ENCODE results near the gene SYF2. TPM values are rescaled to one million over a fixed set of nuclear protein-coding genes. Genes with fewer than 3 reads are reported as not detected.

SYF2 gene
- total RNA-seq, 2 donors from 2014 or later = 46.5 to 51.0 TPM

DNA sequence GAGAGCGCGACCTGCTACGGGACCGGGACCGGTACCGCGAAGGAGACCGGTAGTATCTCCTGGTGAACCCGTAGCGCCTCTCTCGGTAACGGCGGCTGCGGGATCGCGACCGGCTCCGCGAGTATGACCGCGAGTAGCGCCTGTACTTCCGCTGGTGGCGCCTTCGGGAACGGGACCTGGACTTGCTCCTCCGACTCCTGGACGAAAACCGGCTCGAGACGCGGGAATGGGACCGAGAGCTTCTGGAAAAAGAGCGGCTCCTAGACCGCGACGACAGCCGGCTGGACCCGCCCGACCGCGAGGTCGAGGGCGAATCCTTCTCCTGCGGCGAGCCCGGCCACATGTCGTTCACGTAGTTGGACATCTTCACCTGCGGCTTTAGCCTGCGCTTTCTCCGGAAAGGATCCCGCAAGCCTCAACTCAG is 14.3 kb upstream of the SYF2 start:
- WGBS = under 1% methylated on average over 37 of the region's 53 CpGs
- no peaks in the 10 kb centered on the region for H3K27me3 ChIP-seq (replicated peaks; ENCODE audit: insufficient read depth)
- intact Hi-C loops (cut with DNase I) = loop anchor here (10.0 kb wide), 1 partner anchor 98 kb away; no protein-coding TSS in a partner anchor
- TF ChIP-seq POLR2A (IDR thresholded peaks at IDR 0.05) (no peak), CTCF (IDR thresholded peaks at IDR 0.05) (no peak), POLR2AphosphoS5 (IDR thresholded peaks at IDR 0.05) (no peak)
- H3K4me1 ChIP-seq (replicated peaks) = peaks cover 3% of the 10 kb centered on the region
- no peak for DNase-seq (ENCODE audit: low spot score)
- peak overlapping the region; percentile 82 to 92 for H3K4me3 ChIP-seq
- H3K27ac ChIP-seq = peak overlapping the region; percentile 98 to 100
- H3K36me3 ChIP-seq = peaks cover 0 to 12% of the 10 kb centered on the region in 2 donors
- no peaks in the 10 kb centered on the region for H3K9me3 ChIP-seq

DNA sequence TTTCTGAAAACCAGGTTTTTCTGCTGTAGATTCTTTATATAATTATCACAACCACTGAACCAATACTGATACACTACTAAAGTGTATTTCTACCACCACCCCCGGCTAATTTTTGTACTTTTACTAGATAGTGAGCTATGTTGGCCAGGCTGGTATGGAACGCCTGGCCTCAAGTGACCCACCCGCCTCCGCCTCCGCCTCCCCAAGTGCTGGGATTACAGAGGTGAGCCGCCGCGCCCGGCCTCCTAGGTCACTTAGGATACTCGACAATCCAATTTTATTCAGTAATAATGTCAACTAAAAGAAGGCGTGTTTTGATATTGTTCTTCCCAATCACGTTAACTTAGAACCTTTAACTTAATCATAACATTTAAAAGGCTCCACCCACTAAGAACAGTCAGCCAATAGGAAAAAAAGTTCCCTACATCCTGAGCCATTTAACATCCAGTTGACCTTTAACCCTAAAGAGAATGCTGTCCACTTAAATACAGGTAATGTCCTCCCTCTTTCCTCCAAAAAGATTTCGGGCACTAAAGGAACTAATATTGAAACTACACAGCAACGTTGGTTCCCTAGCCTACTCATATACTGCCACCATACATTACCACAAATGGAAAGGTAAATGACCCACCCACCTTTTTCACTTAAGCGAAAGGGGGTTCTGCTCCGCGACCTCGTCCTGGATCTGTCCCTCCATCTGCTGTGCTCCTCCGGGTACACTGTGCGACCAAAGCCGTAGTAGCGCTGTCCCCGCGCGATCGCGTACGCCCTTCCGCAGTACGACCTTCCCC is 13.7 kb upstream of the SYF2 start:
- Histone ChIP-seq H3K4me1 (replicated peaks) (peaks cover 3% of the 10 kb centered on the region), H3K27ac (peak overlapping the region; percentile 98 to 100), H3K9me3 (no peaks in the 10 kb centered on the region), H3K36me3 (peaks cover 0 to 12% of the 10 kb centered on the region in 2 donors), H3K27me3 (replicated peaks; ENCODE audit: insufficient read depth) (no peaks in the 10 kb centered on the region), H3K4me3 (peak overlapping the region; percentile 82 to 92)
- DNase-seq (ENCODE audit: low spot score) = no peak
- intact Hi-C loops (cut with DNase I) = loop anchor here (10.0 kb wide), 1 partner anchor 99 kb away; no protein-coding TSS in a partner anchor
- WGBS = 24% methylated on average over 29 of the region's 30 CpGs
- no peak for TF ChIP-seq CTCF (IDR thresholded peaks at IDR 0.05)

DNA sequence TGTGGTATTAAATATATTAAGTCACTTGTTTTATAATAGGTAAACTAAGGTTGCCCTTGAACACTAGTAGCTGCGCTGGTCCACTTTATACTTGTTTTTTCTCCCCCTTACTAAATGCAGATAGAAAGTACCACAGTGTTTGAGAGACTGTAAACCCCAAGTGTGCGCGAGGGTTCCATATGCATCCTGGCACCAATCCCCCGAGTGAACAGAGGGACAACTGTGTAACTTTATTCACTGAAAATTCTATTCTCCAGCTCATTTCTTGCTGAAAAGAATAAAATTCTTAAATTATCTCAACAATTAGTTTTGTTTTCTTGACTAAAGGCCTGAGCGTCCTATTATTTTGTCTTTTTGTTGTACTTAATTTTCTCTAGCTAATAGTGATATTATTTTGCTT is 13.1 kb upstream of the SYF2 start:
- no peaks in the 10 kb centered on the region for H3K27me3 ChIP-seq (replicated peaks; ENCODE audit: insufficient read depth)
- intact Hi-C loops (cut with DNase I) = loop anchor here (10.0 kb wide), 1 partner anchor 99 kb away; no protein-coding TSS in a partner anchor
- H3K27ac ChIP-seq = peak overlapping the region in 1 of 2 donors; percentile 98
- H3K4me3 ChIP-seq = peak overlapping the region; percentile 82 to 92
- DNase-seq (ENCODE audit: low spot score) = no peak
- peaks cover 0 to 12% of the 10 kb centered on the region in 2 donors for H3K36me3 ChIP-seq
- 79% methylated on average over 5 of the region's 5 CpGs for WGBS
- H3K4me1 ChIP-seq (replicated peaks) = peaks cover 8% of the 10 kb centered on the region
- no peaks in the 10 kb centered on the region for H3K9me3 ChIP-seq
- TF ChIP-seq CTCF (IDR thresholded peaks at IDR 0.05) (no peak), POLR2AphosphoS5 (IDR thresholded peaks at IDR 0.05) (no peak), POLR2A (IDR thresholded peaks at IDR 0.05) (no peak)

- no peaks in the 10 kb centered on the region for H3K9me3 ChIP-seq
- WGBS = 55% methylated on average over 6 of the region's 6 CpGs
- peaks cover 15% of the 10 kb centered on the region for H3K4me1 ChIP-seq (replicated peaks)
- no peaks in the 10 kb centered on the region for H3K27me3 ChIP-seq (replicated peaks; ENCODE audit: insufficient read depth)
- no peak for DNase-seq (ENCODE audit: low spot score)
- intact Hi-C loops (cut with DNase I) = loop anchor here (10.0 kb wide), 1 partner anchor 101 kb away; no protein-coding TSS in a partner anchor
- H3K27ac ChIP-seq = no peak overlapping the region
- TF ChIP-seq POLR2AphosphoS5 (IDR thresholded peaks at IDR 0.05) (no peak), CTCF (IDR thresholded peaks at IDR 0.05) (no peak), POLR2A (IDR thresholded peaks at IDR 0.05) (no peak)
- H3K36me3 ChIP-seq = peaks cover 0 to 12% of the 10 kb centered on the region in 2 donors
- H3K4me3 ChIP-seq = no peak overlapping the region
Measured at GRCh38 chr1:25243907-25244306, 11.6 kb upstream of the SYF2 start.
